T-helper 2 cell treated with Interferon-gamma antibody and Interleukin-4, amounts not matched to agents 5 μg/mL and 100 μg/mL, for 36 hours (primary cell): ENCODE data around the gene HSD17B2.

ENCODE experiments used
- DNase-seq: peaks from one replicate; pipeline ENCODE4 v3.0.0; 2021; ENCODE audit warnings: low spot score
- H3K27ac Mint-ChIP-seq: one replicate; pipeline ENCODE4 v1.8.0; 2021; ENCODE audit warnings: mild to moderate bottlenecking, mixed read lengths
- H3K27me3 Mint-ChIP-seq: one replicate; pipeline ENCODE4 v1.8.0; 2021; ENCODE audit warnings: low read depth, mixed read lengths
- H3K36me3 Mint-ChIP-seq: one replicate; pipeline ENCODE4 v1.8.0; 2021; ENCODE audit warnings: low read depth, mixed read lengths
- H3K4me1 Mint-ChIP-seq: one replicate; pipeline ENCODE4 v1.8.0; 2021; ENCODE audit warnings: low read depth, mixed read lengths
- H3K4me3 Mint-ChIP-seq: one replicate; pipeline ENCODE4 v1.8.0; 2022; ENCODE audit warnings: mild to moderate bottlenecking, moderate library complexity, mixed read lengths
- H3K9me3 Mint-ChIP-seq: one replicate; pipeline ENCODE4 v1.8.0; 2021; ENCODE audit warnings: mixed read lengths

HSD17B2 gene

GRCh38 chr16:82067042-82067803 is 32.2 kb downstream of the HSD17B2 start:
- H3K9me3 Mint-ChIP-seq = no peaks in the 10 kb centered on the region
- no peaks in the 10 kb centered on the region for H3K36me3 Mint-ChIP-seq
- H3K27me3 Mint-ChIP-seq = peaks cover 10% of the 10 kb centered on the region
- H3K4me3 Mint-ChIP-seq = no peak overlapping the region
- H3K27ac Mint-ChIP-seq = no peak overlapping the region
- peaks cover 2% of the 10 kb centered on the region for H3K4me1 Mint-ChIP-seq
- no peak for DNase-seq

GRCh38 chr16:82067804-82068325 is 32.8 kb downstream of the HSD17B2 start:
- no peak for DNase-seq
- no peak overlapping the region for H3K4me3 Mint-ChIP-seq
- H3K4me1 Mint-ChIP-seq = peaks cover 2% of the 10 kb centered on the region
- no peaks in the 10 kb centered on the region for H3K36me3 Mint-ChIP-seq
- H3K27me3 Mint-ChIP-seq = peaks cover 10% of the 10 kb centered on the region
- H3K27ac Mint-ChIP-seq = no peak overlapping the region
- no peaks in the 10 kb centered on the region for H3K9me3 Mint-ChIP-seq

- DNase-seq = no peak
- Mint-ChIP-seq H3K36me3 (no peaks in the 10 kb centered on the region), H3K9me3 (peaks cover 4% of the 10 kb centered on the region), H3K27ac (no peak overlapping the region), H3K4me3 (no peak overlapping the region), H3K27me3 (peaks cover 6% of the 10 kb centered on the region), H3K4me1 (peaks cover 6% of the 10 kb centered on the region)
These were observed 35.8 kb downstream of the HSD17B2 start for GRCh38 chr16:82070656-82071369.

- Mint-ChIP-seq H3K4me1 (peaks cover 6% of the 10 kb centered on the region), H3K9me3 (peaks cover 4% of the 10 kb centered on the region), H3K27me3 (peaks cover 6% of the 10 kb centered on the region), H3K27ac (no peak overlapping the region), H3K36me3 (no peaks in the 10 kb centered on the region), H3K4me3 (no peak overlapping the region)
- DNase-seq = no peak
These were observed 36.4 kb downstream of the HSD17B2 start for GRCh38 chr16:82071421-82071820.

- Mint-ChIP-seq H3K4me1 (peaks cover 6% of the 10 kb centered on the region), H3K9me3 (peaks cover 4% of the 10 kb centered on the region), H3K36me3 (no peaks in the 10 kb centered on the region), H3K4me3 (no peak overlapping the region), H3K27me3 (peaks cover 7% of the 10 kb centered on the region), H3K27ac (no peak overlapping the region)
- DNase-seq = no peak
These were observed 37.3 kb downstream of the HSD17B2 start for GRCh38 chr16:82072313-82072712.

GRCh38 chr16:82074019-82074558 is 39.0 kb downstream of the HSD17B2 start:
- Mint-ChIP-seq H3K4me3 (no peak overlapping the region), H3K27ac (no peak overlapping the region), H3K4me1 (peaks cover 6% of the 10 kb centered on the region), H3K9me3 (peaks cover 19% of the 10 kb centered on the region), H3K27me3 (peaks cover 12% of the 10 kb centered on the region), H3K36me3 (no peaks in the 10 kb centered on the region)
- DNase-seq = no peak

GRCh38 chr16:82078125-82078524 is 43.1 kb downstream of the HSD17B2 start:
- Mint-ChIP-seq H3K36me3 (no peaks in the 10 kb centered on the region), H3K4me1 (peaks cover 14% of the 10 kb centered on the region), H3K27ac (no peak overlapping the region), H3K4me3 (no peak overlapping the region), H3K27me3 (peaks cover 24% of the 10 kb centered on the region), H3K9me3 (peaks cover 19% of the 10 kb centered on the region)
- DNase-seq = no peak

- DNase-seq = no peak
- H3K4me3 Mint-ChIP-seq = no peak overlapping the region
- H3K4me1 Mint-ChIP-seq = peaks cover 12% of the 10 kb centered on the region
- H3K27ac Mint-ChIP-seq = no peak overlapping the region
- H3K9me3 Mint-ChIP-seq = peaks cover 19% of the 10 kb centered on the region
- H3K36me3 Mint-ChIP-seq = no peaks in the 10 kb centered on the region
- peaks cover 24% of the 10 kb centered on the region for H3K27me3 Mint-ChIP-seq
These were observed 44.8 kb downstream of the HSD17B2 start for GRCh38 chr16:82079892-82080291.

GRCh38 chr16:82081264-82081663 is 46.2 kb downstream of the HSD17B2 start:
- Mint-ChIP-seq H3K36me3 (no peaks in the 10 kb centered on the region), H3K27ac (no peak overlapping the region), H3K4me3 (no peak overlapping the region), H3K4me1 (peaks cover 12% of the 10 kb centered on the region), H3K27me3 (peaks cover 26% of the 10 kb centered on the region), H3K9me3 (peaks cover 14% of the 10 kb centered on the region)
- no peak for DNase-seq

- no peaks in the 10 kb centered on the region for H3K36me3 Mint-ChIP-seq
- H3K27ac Mint-ChIP-seq = no peak overlapping the region
- H3K27me3 Mint-ChIP-seq = peaks cover 31% of the 10 kb centered on the region
- no peak overlapping the region for H3K4me3 Mint-ChIP-seq
- peaks cover 12% of the 10 kb centered on the region for H3K4me1 Mint-ChIP-seq
- no peak for DNase-seq
- peaks cover 14% of the 10 kb centered on the region for H3K9me3 Mint-ChIP-seq
These were observed 47.0 kb downstream of the HSD17B2 start for GRCh38 chr16:82082097-82082496.

GRCh38 chr16:82082543-82083244 is 47.6 kb downstream of the HSD17B2 start:
- DNase-seq = peak; percentile 48
- H3K4me1 Mint-ChIP-seq = peaks cover 12% of the 10 kb centered on the region
- H3K9me3 Mint-ChIP-seq = peaks cover 11% of the 10 kb centered on the region
- no peak overlapping the region for H3K4me3 Mint-ChIP-seq
- no peak overlapping the region for H3K27ac Mint-ChIP-seq
- no peaks in the 10 kb centered on the region for H3K36me3 Mint-ChIP-seq
- H3K27me3 Mint-ChIP-seq = peaks cover 28% of the 10 kb centered on the region

GRCh38 chr16:82083710-82084353 is 48.8 kb downstream of the HSD17B2 start:
- Mint-ChIP-seq H3K36me3 (no peaks in the 10 kb centered on the region), H3K4me1 (peaks cover 12% of the 10 kb centered on the region), H3K27me3 (peaks cover 25% of the 10 kb centered on the region), H3K9me3 (no peaks in the 10 kb centered on the region), H3K4me3 (no peak overlapping the region), H3K27ac (no peak overlapping the region)
- DNase-seq = no peak

GRCh38 chr16:82085011-82085779 is 50.1 kb downstream of the HSD17B2 start:
- peaks cover 12% of the 10 kb centered on the region for H3K4me1 Mint-ChIP-seq
- H3K27me3 Mint-ChIP-seq = peaks cover 20% of the 10 kb centered on the region
- no peaks in the 10 kb centered on the region for H3K9me3 Mint-ChIP-seq
- H3K4me3 Mint-ChIP-seq = no peak overlapping the region
- no peak for DNase-seq
- H3K36me3 Mint-ChIP-seq = no peaks in the 10 kb centered on the region
- no peak overlapping the region for H3K27ac Mint-ChIP-seq
